Endometrial microvascular endothelial cells (primary cell): ENCODE results near the gene PCNT. TPM values are rescaled to one million over a fixed set of nuclear protein-coding genes. Genes with fewer than 3 reads are reported as not detected.
"Not testable (repeated sequence)": the region's sequence is repeated elsewhere in the genome, so short reads cannot be mapped to it uniquely, and the experiment has no call there.

Experiments
- in situ Hi-C: cut with HindIII; loops from 2 replicates; pipeline ENCODE4 v1.10.0; 2017; ENCODE audit warnings: low sequenced_read_pairs, low pct_unique_long_range_greater_than_20kb; ENCODE audit errors: inconsistent ontology term
- total RNA-seq: library from RNA; depleted of rRNA; stranded (reverse); fragments of >200 nt; gene quantifications from one replicate; pipeline ENCODE4 v1.2.3, GENCODE V29; 2015; ENCODE audit errors: inconsistent ontology term

PCNT gene
- total RNA-seq, 1 donor from 2014 or later, result 17.8 TPM

GRCh38 chr21:46428987-46429710 lies 105.2 kb downstream of the PCNT start:
- in situ Hi-C loops, result no loop called here

GRCh38 chr21:46429754-46430681 lies 106.1 kb downstream of the PCNT start:
- in situ Hi-C loops, result no loop called here

GRCh38 chr21:46431448-46431847 lies 107.5 kb downstream of the PCNT start:
- in situ Hi-C loops, result no loop called here

- in situ Hi-C loops, result no loop called here
Observed at GRCh38 chr21:46431884-46432488, 108.0 kb downstream of the PCNT start.

- in situ Hi-C loops, result not testable (repeated sequence)
Observed at GRCh38 chr21:46433116-46433515, 109.2 kb downstream of the PCNT start.

GRCh38 chr21:46434322-46434958 lies 110.5 kb downstream of the PCNT start:
- in situ Hi-C loops, result no loop called here

- in situ Hi-C loops, result no loop called here
Observed at GRCh38 chr21:46435786-46436227, 111.9 kb downstream of the PCNT start.

GRCh38 chr21:46436621-46437020 lies 112.7 kb downstream of the PCNT start:
- in situ Hi-C loops, result no loop called here

GRCh38 chr21:46437096-46437498 lies 113.1 kb downstream of the PCNT start:
- in situ Hi-C loops, result no loop called here

- in situ Hi-C loops, result no loop called here
Observed at GRCh38 chr21:46437511-46437910, 113.6 kb downstream of the PCNT start.

- in situ Hi-C loops, result no loop called here
Observed at GRCh38 chr21:46438241-46438640, 114.3 kb downstream of the PCNT start.

GRCh38 chr21:46439906-46440305 lies 116.0 kb downstream of the PCNT start:
- in situ Hi-C loops, result no loop called here

- in situ Hi-C loops, result no loop called here
Observed at GRCh38 chr21:46441331-46441730, 117.4 kb downstream of the PCNT start.

- in situ Hi-C loops, result no loop called here
Observed at GRCh38 chr21:46441961-46442498, 118.1 kb downstream of the PCNT start.

GRCh38 chr21:46442938-46443337 lies 119.0 kb downstream of the PCNT start:
- in situ Hi-C loops, result no loop called here

- in situ Hi-C loops, result no loop called here
Observed at GRCh38 chr21:46443910-46444309, 120.0 kb downstream of the PCNT start.

GRCh38 chr21:46448108-46448507 lies 124.2 kb downstream of the PCNT start:
- in situ Hi-C loops, result no loop called here

- in situ Hi-C loops, result not testable (repeated sequence)
Observed at GRCh38 chr21:46448855-46449254, 124.9 kb downstream of the PCNT start.

GRCh38 chr21:46452710-46453109 lies 128.8 kb downstream of the PCNT start:
- in situ Hi-C loops, result no loop called here
